ENCODE measurements around the gene ITPKB.

ITPKB gene

DNA sequence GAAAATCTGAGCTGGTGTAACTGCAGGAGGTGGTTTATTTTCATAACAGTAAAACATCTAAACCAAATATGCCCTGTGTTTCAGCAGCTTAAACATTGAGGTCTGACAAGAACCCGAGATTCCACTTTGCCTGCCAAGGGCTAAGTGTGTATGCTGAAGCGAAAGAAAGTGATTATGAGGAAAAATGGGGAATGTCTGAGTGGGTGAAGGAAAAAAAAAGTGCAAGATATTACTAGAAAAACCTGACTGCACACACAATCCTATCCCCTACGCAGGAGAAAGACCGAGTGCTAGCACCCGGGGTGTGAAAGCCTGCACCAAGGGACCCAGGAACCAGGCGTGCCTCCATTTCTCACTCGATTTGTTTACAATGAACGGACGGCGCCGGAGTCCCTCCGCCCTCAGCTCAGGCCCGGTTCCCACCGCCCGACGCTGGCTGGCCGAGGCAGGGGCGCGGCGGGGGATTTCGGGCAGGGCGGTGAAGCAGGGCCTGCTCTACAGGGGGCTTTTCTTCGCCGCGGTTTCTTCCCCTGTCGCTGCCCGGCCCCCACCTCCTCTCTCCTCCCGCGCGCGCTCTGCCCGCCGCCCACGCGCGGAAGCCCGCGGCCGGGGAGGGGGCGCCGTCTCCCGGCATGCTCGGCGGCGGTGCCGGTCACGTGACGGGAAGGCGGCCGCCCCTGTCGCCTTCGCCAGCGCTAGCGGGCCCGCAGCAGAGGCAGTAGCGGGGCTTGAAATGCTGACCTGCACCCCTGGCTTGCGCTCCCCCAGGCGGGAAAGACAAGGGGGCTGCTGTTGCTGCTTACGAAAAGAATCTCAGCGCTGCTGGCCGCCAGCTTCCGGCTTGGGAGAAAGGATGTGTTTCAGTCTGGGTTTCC, 35.9 kb downstream of the ITPKB start:
- DNase-seq: peak; percentile 20

DNA sequence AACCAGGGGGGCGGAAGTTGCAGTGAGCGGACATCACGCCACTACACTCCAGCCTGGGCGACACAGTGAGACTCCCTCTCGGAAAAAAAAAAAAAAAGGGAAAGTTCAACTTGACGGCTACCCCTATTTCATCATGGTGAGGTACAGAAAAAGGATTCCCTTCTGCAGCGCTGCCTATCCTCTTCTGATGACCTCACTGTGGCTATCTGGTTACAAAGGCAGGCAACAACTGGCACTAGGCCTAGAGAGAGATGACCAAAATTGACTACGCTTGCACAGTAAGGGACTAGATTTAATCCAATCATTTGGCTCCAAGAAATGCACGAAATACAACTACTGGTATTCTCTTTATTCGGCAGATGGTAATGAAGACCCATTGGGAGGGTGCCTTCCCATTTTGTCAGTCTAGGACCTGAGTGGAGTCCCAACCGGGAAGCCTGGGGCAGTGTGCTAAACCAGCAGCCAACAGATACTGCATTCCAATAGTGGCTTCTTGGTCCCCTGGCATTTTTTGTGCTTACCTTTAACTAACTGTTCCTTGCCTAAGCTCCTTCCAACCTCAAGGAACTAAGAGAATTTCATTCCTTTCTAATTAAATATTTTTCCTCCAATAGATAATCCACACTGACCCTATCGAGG, 36.6 kb downstream of the ITPKB start:
- DNase-seq: peak; percentile 78

DNA sequence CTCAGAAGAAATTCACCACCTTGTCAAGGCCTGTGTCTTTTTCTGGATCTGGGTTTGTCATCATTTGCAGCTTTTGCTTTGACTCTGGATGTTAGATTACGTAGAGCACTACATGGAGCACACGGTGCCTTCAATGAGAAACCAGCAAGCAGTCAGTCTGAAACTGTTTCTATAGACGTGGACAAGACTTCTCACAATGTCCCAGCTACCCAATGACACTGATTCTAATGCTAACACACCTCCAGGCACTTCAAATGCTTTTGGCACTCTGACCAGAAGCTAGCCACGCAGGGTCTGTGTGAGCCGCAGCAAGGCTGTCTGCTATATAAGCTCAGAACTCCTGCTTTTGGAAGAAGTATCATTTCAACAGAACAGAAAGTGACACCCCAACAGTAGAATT, 38.2 kb downstream of the ITPKB start:
- DNase-seq: no peak

DNA sequence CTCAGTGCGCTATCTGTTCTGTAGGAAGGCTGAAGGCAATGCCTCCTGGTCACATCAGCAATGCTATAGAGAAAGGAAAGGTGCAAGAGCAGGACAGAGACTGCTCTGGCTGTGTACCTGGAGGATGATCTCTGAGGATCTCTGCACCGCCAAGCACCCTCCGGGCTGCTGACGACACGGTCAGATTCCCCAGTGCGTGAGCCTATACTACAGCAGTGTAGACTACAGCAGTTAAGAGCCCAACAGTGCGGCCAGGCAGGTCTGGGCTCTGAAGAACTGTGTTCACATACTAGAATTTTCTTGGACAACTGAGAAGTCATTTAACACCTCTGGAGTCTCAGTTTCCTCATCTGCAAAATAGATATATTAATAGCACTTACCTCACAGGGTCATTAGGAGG, 39.9 kb downstream of the ITPKB start:
- DNase-seq: no peak

DNA sequence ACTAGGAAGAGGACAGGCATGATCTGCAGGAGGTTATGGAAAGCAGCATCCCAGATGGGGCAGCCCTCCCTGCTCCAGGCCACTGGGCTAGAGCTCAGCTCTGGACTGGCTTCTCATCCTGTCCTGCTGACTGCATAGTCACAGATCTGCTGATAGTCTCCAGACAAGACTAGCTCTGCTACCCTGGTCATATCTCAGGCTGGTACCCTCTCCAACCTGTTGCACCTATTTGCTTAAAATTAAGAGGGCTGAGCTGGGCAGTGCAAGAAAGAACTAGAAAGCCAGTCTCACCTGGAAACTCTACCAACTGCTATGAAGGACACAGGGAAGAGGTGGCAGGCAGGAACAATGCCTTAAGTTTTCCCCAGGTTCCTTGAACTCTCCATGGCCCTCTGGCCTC, 40.4 kb downstream of the ITPKB start:
- no peak for DNase-seq

DNA sequence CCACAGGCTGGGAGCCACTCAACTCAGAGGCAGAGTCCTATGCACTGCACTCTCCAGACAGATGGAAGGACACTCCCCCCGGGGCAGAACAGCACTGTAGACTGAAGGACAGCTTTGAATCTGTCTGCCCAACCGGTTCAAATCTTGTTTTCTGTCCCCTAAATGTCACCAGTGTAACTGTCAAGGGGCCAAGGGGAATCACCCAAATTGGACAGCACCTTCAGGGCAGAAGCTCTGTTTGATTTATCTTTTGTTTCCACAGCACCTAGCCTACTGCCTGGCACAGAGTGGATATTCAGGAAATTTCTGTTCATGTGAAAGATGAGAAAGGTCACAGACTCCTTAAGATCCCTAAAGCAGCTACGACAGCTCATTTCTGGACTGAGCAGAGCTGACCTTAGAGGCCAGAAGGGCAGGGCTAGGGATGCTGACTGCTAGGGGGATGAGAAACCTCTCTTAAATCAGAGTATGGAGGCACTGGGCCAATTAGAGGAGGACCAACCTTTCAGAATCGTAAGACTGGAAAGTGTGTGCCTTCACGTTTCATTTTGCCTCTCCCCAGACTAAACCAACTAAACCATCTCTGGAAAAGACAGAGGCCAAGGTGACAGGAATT, 41.0 kb downstream of the ITPKB start:
- no peak for DNase-seq

DNA sequence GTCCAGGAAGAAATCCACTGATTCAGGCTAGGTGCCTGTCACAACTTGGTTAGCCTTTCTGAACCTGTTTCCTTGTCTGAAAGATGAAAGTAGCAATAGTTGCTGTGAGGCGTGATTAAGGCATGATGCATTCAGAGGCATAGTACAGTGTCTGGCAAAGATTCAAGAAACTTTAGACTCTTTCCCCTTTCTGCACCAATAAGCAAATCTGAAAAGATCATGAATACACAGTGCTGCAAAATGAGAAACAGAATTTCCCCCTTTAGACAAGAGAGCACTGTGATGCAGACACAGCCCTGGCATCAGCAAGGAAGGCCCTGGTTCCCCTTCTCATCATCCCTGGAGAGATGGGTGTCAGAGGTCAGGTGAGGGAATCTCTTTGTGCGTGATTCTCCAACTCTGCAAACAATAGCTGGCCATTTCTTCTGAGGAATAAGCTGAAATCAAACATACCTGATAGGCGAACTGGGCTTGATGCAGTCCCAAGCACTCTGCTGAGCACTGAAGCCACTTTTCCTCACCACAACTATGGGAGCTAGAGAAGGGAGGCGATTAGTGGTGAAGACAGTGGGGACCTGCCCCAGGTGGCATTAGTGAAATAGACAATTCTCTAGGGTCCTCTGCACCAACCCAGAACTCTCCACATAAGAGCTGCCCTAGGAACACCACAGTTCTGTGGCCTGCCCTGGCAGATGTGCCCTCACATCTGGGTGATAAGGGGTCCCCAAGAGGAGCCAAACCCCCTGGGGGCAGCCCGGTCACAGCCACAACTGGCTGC, 41.7 kb downstream of the ITPKB start:
- DNase-seq: no peak

DNA sequence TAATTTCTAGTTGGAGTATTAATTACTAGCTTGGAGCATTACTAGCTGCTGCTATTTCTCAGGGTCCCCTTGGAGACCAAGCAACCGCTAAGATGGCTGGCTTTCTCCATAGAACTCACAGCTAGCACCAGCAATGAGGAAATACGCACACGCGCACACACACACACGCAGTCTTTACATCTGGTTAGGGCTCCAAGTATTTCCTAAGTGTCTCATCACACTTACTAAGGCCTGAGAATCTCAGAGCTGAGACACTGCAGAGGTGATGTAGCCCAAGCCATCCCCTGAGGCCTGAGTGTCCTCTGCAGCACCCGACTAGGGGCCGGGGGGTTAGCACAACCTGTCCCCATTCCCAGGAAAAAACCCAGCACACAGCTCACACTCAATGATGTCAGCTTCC, 42.5 kb downstream of the ITPKB start:
- no peak for DNase-seq

DNA sequence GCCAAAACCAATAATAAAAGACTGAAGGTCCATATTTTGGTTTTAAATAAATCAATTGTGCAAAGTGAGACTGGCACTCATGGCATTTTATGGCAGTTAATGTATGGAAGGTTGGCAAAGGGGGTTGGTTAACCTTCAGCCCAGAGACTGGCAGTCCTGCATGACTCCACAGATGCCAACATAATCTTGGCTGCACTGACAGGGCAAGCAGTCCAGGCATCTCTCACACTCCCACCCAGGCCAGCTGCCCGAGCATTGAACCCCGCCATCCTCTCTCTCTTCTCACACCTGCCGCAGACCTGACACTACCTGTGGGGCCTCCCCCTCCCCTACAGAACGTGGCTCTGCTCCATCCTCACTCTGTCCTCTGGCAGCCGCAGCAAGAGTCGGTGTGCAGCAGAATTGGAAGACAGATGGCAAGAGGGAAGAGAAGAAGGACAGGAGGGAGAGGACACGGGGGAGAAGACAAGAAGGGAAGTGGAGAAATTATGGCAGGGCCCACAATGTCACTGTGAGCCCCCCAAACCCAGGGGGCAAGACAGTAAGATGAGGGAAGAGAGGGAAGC, 43.7 kb downstream of the ITPKB start:
- DNase-seq: no peak

DNA sequence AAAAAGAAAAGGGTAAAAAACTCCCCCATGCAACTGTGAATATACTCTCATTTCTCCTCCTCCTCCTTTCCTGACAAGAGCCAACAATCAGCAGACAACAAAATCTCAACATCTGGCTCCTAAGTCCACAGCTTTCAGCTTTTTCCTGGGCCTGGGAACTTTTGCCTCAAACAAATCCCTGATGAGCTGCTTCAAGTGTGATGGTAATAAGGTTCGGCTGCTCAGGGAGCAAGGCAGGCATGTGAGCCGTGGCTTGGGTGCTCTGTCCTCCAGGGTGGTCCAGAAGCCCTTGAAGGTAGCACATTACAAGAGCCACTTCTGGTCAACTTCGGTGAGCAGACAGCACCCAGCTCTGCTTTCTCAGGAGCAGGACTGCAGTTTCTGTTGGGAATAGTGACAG, 46.3 kb downstream of the ITPKB start:
- DNase-seq: no peak

DNA sequence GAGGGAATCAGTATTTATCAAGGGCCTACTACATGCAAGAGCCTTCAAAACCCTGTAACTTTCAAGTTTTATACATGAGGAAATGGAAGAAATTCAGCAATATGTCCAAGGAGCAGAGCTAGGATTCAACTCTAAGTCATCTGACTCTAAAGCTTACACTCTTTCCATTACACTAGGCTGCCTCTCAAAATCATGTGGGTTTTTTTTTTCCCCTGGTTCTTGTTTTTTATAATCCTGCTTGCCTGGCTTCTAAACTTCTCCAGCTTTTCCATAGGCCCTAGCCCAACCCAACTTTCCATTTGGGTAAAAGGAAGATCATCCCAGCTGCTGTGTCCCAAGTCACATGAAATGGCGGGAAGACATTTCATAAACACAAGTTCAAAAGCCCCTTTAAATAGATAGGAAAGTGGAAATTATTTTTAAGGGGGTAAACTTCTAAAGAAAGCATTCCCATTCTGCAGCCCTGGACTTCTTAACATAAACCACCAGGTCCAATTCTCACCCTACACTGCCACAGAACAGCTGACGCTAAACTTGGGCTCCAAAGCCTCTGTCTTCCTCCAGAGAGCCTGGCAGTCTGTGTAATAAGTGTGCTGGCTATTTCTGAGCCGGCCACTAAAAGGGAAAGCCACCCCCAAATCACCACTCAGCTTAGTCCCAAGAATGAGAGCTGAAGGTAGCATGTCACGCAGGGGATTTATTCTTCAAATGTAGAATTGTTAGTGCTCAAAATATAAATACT, 46.9 kb downstream of the ITPKB start:
- DNase-seq: no peak

DNA sequence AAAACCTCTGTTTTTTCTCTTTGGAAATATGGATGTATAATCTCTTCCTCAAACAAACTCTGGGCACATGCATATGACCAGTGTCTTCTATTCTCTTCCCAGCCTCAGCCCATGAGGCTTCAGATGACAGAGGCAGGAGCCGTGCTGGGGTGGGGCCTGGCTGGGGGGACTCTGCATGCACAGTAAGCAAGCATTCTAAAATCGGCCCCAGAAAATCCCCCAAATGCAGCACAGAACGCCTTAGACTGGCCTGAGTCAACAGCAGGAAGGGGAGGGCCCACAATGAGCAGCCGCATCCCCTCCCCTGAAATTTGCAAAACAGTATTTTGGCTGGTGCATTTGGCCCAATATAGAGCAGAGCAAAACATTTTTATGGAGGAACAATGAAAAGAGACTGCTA, 47.8 kb downstream of the ITPKB start:
- DNase-seq: no peak

DNA sequence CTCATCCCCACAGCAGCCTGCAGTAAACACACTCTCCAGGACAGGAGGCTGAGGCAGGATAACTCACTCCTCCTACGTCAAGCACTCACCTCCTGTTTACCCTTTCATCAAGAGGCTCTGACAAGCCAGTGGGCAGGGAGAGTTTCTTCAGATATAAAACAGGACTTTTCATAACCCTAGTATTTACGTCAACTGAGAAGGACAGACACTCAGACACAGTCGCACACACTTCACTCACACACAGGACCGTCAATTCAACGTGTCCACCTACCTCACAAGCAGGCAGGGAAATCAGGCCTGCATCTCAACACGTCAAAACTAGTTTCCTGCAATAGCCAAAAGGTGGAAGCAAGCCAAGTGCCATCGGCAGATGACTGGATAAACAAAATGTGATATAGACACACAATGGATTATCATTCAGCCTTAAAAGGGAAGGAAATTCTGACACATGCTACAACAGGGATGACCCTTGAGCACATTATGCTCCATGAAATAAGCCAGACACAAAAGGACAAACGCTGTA, 48.6 kb downstream of the ITPKB start:
- DNase-seq: peak; percentile 74

DNA sequence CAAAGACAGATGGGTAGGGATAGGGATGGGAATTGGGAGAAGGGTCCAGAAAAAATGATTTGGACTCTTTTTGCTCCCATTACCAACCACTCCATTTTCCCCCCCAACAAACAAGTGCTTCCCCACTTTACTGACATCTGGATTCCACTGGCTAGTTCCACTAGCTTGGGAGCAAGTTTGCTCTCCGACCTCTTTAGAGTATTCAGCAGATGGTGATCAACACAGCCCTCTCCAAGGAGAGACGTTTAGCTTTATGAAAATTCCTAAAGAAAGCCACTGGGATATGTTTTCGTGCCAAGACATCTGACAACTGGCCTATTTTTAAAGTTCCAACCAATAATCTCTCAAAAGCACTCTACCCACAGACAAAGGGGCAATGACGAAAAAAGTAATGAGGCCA, 50.3 kb downstream of the ITPKB start:
- no peak for DNase-seq

DNA sequence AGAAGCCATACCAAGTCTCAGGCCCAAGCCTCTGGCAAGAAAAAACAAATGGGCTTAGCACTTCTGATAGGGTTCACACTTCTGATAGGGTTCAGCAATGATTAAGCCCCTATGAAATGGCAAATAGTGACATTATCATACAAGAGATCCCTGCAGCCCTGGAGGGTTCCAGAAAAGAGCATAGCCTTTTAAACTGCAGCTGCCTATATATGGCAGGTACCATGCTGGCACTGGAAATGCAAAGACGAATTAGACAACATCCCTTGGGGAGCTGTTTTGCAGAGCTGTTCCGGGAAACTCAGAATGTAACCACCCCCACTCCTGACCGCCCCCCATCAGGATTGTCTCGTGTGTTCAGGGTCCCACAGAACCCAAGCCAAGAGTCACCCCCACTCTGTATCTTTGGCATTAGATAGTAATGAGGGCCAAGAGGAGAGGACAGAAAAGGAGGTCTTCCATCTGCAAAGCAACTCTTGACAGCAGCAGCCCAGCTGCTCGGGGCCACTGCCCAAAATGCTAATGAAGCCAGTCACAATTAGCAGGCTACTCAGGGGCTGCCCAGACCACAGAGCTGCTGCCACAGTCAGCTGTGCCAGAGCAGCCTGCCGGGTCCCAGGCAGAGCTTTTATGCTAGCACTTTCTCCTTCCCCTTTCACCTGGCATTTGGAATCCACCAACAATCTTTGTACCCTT, 50.9 kb downstream of the ITPKB start:
- no peak for DNase-seq

DNA sequence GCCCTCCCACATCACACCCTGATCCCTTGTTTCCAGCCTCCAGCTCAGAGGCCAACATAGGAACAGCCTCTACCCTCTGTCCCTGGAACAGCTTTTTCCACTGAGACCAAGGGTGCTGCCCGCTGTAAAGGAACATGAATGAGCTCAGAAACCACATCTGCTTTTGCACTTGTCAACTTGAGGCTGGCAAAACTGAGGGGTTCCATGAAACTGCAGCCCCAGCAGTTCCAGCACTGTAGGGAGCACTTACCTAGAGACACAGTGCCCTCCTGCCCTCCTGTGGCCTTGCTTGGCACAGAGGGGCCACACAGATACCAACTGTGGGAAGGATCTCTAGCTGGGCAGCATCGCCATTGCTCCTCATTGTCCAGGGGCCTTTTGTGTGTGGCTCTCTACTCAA, 51.7 kb downstream of the ITPKB start:
- no peak for DNase-seq

DNA sequence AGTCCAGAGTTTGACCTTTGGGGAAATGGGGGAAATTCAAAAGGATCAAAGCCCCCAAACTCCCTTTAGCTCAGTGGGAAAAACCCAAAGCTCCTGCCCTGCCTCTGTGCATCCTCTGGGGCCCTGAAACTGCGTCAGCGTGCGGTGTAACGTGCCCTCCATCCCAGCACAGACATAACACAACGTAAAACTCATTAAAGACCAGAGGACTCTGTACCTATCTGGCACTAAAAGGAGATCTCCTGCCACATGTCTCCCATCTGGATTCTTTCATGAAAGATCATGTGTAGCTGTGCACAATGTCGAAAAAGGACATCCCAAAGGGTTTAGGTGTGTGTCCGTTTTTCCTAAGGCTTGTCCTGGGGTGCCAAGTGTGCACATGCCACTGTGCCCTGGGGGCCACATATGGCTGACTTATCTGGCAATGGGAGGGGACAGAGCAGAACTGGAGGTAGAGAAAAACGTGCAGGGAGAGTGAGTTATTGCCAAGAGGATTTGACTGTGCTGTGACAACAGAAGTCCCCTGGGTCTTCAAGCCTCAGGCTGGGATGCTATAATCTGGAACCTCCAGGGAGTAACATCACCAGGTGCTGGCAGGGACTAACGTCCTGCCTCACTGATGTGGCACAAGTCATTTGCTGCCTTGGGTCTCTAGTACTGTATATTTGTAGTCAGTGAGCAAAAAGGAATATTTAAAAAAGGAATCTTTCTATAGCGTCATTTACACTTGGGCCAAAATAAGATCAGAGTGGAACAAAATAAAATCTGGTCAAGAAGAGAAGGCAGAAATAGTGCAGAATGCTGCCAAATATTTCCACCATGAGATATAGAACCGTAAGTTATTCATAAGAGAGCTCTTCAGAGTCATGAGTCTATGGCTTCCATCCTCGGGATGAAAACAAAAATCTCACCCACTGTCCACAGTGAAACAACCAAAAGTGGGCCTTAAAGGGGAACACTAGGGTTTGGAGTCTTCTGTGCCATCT, 52.3 kb downstream of the ITPKB start:
- no peak for DNase-seq

DNA sequence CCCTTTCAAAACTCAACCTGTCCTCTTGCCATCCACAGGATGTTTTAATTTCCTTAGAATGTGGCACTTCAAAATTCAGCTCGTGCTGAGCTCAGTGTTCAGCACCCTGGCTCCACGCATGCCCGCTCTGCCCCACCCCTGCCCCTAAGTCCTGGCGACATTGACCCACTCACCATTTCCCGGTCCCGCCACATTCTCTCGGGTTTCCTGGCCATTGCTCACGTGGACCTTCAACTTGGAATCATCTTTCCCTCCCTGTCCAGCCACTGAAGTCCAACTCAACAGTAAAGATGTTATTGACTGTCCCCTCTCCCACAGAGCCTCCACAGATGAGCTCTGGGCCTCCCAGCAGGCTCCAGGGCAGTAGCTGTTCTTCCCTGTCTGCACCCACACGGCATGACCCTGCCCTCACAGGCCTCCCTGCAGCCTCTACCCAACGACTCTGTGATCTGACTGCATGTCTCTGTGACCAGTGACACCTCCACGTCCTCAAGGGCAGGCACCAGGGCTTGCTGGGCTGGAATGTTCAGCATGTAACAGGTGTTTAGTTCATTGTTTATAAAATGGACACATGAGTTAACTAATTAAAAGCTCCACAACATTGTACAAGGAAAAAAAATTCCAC, 53.8 kb downstream of the ITPKB start:
- no peak for DNase-seq

DNA sequence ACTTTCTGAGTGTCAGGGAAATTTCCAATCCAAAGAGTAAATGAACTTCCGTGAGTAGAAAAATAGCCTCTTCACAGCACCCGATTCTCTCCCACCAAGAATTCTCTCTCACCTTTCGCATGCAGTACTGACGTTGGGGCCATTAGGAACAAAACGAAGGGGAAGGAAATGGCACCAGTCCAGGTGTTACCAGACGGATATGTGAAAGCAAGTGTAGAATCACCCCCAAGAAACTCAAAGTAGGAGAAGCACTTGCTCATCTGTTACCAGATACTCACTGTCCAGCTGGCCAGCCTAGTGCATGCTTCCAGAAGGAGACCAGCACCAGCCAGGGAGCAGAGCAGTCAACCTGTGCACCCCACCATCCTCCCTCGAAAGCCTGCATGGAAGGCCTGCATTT, 55.1 kb downstream of the ITPKB start:
- no peak for DNase-seq

All from SHP77 treated with DMSO at 0.1 percent for 48 hours (cell line).